Heart left ventricle (tissue), 16 donors: ENCODE results near the gene DACT2. TPM values are rescaled to one million over a fixed set of nuclear protein-coding genes. Genes with fewer than 3 reads are reported as not detected.

Source experiments
- ATAC-seq, 4 donors: fragments of 200-7000 bp; cut with Tn5 transposase; one replicate each; pipeline ENCODE4 v1.9.1; 2020 to 2022; ENCODE audit warnings: moderate library complexity in 4 of 4, mild to moderate bottlenecking in 3 of 4, moderate number of reproducible peaks in 1 of 4
- DNase-seq, 5 donors: peaks; one replicate each; pipeline ENCODE4 v3.0.0-alpha.2; 2020
- H3K27ac ChIP-seq, 12 donors: fragments of 200-600 bp; sonication (generic) in 4 of 12; one replicate each; pipeline versions ENCODE4 v1.5.0 to v1.8.0; 2016 to 2022; ENCODE audit warnings: mild to moderate bottlenecking in 2 of 12
- H3K27me3 ChIP-seq, 9 donors: fragments of 200-600 bp; sonication (generic) in 2 of 9; one replicate each; pipeline versions ENCODE4 v1.5.1 to v1.8.0; 2016 to 2022; ENCODE audit warnings: mild to moderate bottlenecking in 3 of 9
- H3K36me3 ChIP-seq, 9 donors: fragments of 200-600 bp; sonication (generic) in 2 of 9; one replicate each; pipeline versions ENCODE4 v1.5.0 to v1.8.0; 2018 to 2022; ENCODE audit warnings: mild to moderate bottlenecking in 2 of 9
- H3K4me1 ChIP-seq, 12 donors: fragments of 200-600 bp; sonication (generic) in 4 of 12; one replicate each; pipeline versions ENCODE4 v1.5.0 to v1.8.0; 2016 to 2022; ENCODE audit warnings: mild to moderate bottlenecking in 3 of 12
- H3K4me3 ChIP-seq, 12 donors: fragments of 200-600 bp; sonication (generic) in 4 of 12; one replicate each; pipeline versions ENCODE4 v1.5.0 to v1.8.0; 2017 to 2022; ENCODE audit warnings: mild to moderate bottlenecking in 9 of 12, moderate library complexity in 4 of 12
- H3K9me3 ChIP-seq, 12 donors: fragments of 200-600 bp; sonication (generic) in 4 of 12; one replicate each; pipeline versions ENCODE4 v1.5.0 to v1.8.0; 2016 to 2022; ENCODE audit warnings: mild to moderate bottlenecking in 1 of 12
- POLR2A ChIP-seq, 2 donors: fragments of 450-650 bp; IDR thresholded peaks; one replicate each; pipeline ENCODE4 v1.6.1; 2017; ENCODE audit warnings: antibody characterized with exemption in 2 of 2, mild to moderate bottlenecking in 2 of 2, moderate library complexity in 2 of 2
- WGBS, 4 donors: extraction: QIAGEN DNeasy Blood & Tissue Kit in 2 of 4; methylation state at CpG; one replicate each; pipeline versions ENCODE4 v1.1.5 to v1.1.7; 2013 to 2018; 5-methylcytosine and 5-hydroxymethylcytosine counted together
- intact Hi-C, 10 donors: fragments of 100-400 bp; cut with DNase I; formaldehyde crosslinking; loops; one replicate each; pipeline versions ENCODE4 v1.11.1 to v1.14.2; 2022
- long read RNA-seq, 3 donors: library from polyadenylated mRNA; unstranded; transcript quantifications; one replicate each; pipeline ENCODE4 v2.0.0, GENCODE V29; 2020 to 2021
- polyA plus RNA-seq, 2 donors: library from polyadenylated mRNA; stranded (reverse); fragments of 200-250 nt; gene quantifications; one replicate each; pipeline ENCODE4 v1.2.3, GENCODE V29; 2013
- total RNA-seq, 9 donors: library from RNA; depleted of rRNA in 2 of 9; stranded (reverse); fragments of >200 nt in 2 of 9; fragmentation: NEBNext Ultra II Directional in 3 of 9; extraction: Animal tissue kit (Norgen Biotek cat#: 25700) in 3 of 9; gene quantifications; one replicate each; pipeline versions ENCODE4 v1.1.0 to v1.2.4, GENCODE V29; 2016 to 2023
- TF ChIP-seq, protein P1 (sequence below), 12 donors: fragments of 200-600 bp; sonication (generic) in 4 of 12; IDR thresholded peaks; one replicate each; pipeline versions ENCODE4 v1.5.0 to v1.8.0; 2018 to 2022; ENCODE audit warnings: antibody characterized with exemption in 12 of 12, mild to moderate bottlenecking in 5 of 12
- donor health status: ischemic (EF 13 %, LVEDD 7.1; RV severe dilation, severe dysfunction).
- donor health status: healthy with polysubstance abuse.
- donor health status: DM: no; HTN: yes; CAD: no.
- donor health status: DM: no; HTN: no; CAD: no.
- donor health status: ischemic (EF 25% LVEDD 6.9; RV normal size, moderate dysfunction).
- donor health status: ischemic (EF 25% LVEDD 5.7; RV mildly dilated, moderate dysfunction).
- donor health status: healthy.
- donor health status: DM: yes; HTN: yes; CAD: no.
- donor health status: ischemic (EF 35%, LVEDD 5.7; RV mildly dilated, moderate dysfunction).
- donor health status: nonischemic (EF 11% LVEDD 7.7; RV severe dilation, severe dysfunction).
- donor health status: DM: yes; HTN: yes; CAD: no.
- donor health status: PGD.
- donor health status: ischemic (EF 29% LVEDD 5.4; RV normal size, mild dysfunction).
- donor health status: nonischemic (EF 23%, LVEDD 6.1; RV moderate dilation, normal function).

The DACT2 gene
- total RNA-seq (1 to 10 TPM in 4 of 9 donors, under 1 TPM in 5; 0.14 to 3.8 (median 0.94) TPM), polyA plus RNA-seq (under 1 TPM; 0.19 to 0.30 TPM)
- long read RNA-seq, donor 1, transcript DACT2-201 (4 exons, 2,942 nt) = major isoform, 5 of 7 reads
- long read RNA-seq, donor 1, partial matches to known transcripts = 0 of 7 reads
- long read RNA-seq, donor 1, other reads (novel, unspliced or antisense) = 2 of 7 reads
- long read RNA-seq, donor 2 = 0 reads
- long read RNA-seq, donor 3 = 0 reads

DNA sequence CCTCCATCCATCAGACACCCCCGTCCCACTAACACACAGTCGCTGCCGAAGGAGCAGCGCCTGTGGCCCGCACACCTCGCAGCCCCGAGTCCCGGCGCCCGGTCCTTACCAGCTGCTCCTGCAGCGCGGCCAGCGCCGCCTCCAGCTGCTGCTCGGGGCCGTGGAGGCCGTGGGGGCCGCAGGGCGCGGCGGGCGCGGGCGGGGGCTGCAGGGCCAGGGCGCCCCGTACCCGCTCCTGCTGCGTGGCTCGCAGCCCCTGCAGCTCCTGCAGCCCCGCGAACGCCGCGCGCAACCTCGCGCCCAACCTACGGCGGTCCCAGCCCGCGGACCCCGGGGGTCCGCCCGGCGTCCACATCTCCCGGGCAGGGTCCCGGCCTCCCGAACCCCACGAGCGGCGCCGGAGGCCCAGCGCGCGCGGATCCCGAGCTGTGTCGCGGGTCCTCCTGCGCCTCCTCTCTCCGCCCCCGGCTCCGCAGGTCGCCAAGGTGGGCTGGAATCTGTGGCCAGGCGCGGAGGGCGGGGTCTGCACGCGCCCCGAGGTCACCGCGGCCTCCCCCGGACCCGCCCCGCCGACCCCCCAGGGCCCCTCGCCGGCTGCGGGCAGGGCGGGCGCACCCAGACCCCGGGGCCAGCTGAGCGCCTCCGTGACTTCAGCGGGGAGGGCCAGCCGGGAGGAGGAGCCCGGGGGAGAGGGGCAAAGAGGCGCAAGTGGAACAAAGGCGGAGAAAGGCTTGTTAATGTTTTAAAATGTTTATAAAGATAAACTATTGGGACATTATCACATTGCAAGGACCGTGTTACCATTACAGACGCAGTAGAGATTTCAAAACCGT is at the start of gene DACT2:
Gene DACT2 (minus strand): TSS at position 499 of the 833 bp plus-strand sequence. CDS start 144 bp downstream, at position 355.
- WGBS, 4 donors = 1 to 3% (median 2%) methylated on average over 52 to 92 of the region's 92 CpGs
- Histone ChIP-seq H3K36me3 (no peaks in the 10 kb centered on the region), H3K4me1 (peaks cover 0 to 10% (median 0%) of the 10 kb centered on the region in 12 donors), H3K27me3 (peaks cover 5 to 60% (median 30%) of the 10 kb centered on the region in 9 donors), H3K9me3 (peaks cover 0 to 12% (median 0%) of the 10 kb centered on the region in 12 donors), H3K4me3 (peak within 1 kb of the TSS in 11 of 12 donors; percentile 23 to 59 (median 40)), H3K27ac (peak within 1 kb of the TSS in 4 of 12 donors; percentile 18 to 42 (median 28))
- DNase-seq = no peak
- TF ChIP-seq, protein P1, sequence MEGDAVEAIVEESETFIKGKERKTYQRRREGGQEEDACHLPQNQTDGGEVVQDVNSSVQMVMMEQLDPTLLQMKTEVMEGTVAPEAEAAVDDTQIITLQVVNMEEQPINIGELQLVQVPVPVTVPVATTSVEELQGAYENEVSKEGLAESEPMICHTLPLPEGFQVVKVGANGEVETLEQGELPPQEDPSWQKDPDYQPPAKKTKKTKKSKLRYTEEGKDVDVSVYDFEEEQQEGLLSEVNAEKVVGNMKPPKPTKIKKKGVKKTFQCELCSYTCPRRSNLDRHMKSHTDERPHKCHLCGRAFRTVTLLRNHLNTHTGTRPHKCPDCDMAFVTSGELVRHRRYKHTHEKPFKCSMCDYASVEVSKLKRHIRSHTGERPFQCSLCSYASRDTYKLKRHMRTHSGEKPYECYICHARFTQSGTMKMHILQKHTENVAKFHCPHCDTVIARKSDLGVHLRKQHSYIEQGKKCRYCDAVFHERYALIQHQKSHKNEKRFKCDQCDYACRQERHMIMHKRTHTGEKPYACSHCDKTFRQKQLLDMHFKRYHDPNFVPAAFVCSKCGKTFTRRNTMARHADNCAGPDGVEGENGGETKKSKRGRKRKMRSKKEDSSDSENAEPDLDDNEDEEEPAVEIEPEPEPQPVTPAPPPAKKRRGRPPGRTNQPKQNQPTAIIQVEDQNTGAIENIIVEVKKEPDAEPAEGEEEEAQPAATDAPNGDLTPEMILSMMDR (IDR thresholded peaks at IDR 0.05) = no peak
- TF ChIP-seq POLR2A (IDR thresholded peaks at IDR 0.05) = no peak
- ATAC-seq = peak in 2 of 4 donors; percentile 55 to 56
- intact Hi-C loops = no loop called here

DNA sequence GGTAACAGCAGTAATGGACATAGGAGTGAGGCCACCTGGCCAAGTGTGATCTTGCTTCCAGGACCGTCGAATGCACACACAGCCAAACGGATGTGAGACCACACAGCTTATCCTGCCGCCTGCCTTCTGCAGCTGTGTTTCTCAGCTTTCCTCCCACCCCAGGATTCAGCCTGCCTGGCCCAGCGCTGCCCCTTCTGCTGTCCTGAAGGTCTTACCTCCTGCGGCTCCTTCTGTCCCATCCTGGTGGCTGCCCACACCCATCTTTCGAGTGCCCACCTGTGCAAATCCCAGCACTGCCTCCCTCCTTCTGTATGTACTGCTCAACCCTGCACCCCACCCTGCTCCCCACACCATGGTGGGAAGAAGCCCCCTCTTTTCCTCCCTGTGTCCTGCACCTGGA is 49.4 kb upstream of the DACT2 start:
- intact Hi-C loops = loop anchor here in 2 of 10 donors (2.0 to 10.0 kb wide), 2 partner anchors 214 to 516 kb away; no protein-coding TSS in a partner anchor
- peaks cover 0 to 5% (median 0%) of the 10 kb centered on the region in 12 donors for H3K9me3 ChIP-seq
- peak in 1 of 5 donors; percentile 24 for DNase-seq
- no peak overlapping the region for H3K4me3 ChIP-seq
- peaks cover 0 to 9% (median 0%) of the 10 kb centered on the region in 12 donors for H3K4me1 ChIP-seq
- 59 to 86% (median 72%) methylated on average over 7 of the region's 7 CpGs for WGBS, 4 donors
- TF ChIP-seq POLR2A (IDR thresholded peaks at IDR 0.05) = no peak
- peak in 1 of 4 donors; percentile 13 for ATAC-seq
- peaks cover 0 to 22% (median 0%) of the 10 kb centered on the region in 9 donors for H3K27me3 ChIP-seq
- no peaks in the 10 kb centered on the region for H3K36me3 ChIP-seq
- H3K27ac ChIP-seq = no peak overlapping the region

DNA sequence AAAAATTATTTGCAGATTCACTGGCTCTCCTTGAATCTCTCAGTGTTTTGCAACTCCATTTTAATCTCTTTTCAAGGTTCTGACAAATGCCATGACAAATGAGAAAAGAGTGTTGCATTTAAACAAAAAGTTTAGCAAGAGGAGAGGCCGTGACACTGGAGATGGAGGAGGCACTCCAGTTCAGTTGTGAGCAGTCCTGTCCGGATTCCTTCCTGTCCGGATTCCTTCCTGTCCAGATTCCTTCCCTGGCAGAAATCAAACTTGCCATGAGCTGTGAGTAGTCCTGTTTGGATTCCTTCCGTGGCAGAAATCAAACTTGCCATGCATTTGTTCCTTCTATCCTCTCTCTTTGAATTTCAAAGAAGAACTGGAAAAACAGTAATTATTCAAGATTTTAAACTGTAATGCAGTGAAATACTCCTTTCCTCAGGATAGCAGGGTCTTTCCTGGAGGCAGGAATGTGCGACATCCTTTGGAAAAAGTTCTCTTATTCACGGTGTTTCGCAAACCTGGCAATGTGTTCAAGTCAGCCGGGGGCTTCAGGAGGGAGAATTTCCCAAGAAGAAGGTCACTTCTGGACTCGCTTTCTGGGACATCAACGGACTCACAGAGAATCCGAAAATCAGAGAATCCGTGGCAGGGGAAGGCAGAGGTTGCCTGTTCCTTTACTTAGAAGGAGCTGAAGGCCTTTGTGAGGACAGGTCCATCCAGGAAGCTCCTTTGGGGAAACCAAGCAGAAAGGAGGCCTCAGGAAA is 48.7 kb upstream of the DACT2 start:
- peaks cover 0 to 9% (median 0%) of the 10 kb centered on the region in 12 donors for H3K4me1 ChIP-seq
- TF ChIP-seq, protein P1 (IDR thresholded peaks at IDR 0.05) = no peak
- TF ChIP-seq POLR2A (IDR thresholded peaks at IDR 0.05) = no peak
- ATAC-seq (no peak), DNase-seq (peak in 1 of 5 donors; percentile 10)
- intact Hi-C loops = loop anchor here in 2 of 10 donors (2.0 to 10.0 kb wide), 2 partner anchors 213 to 517 kb away; no protein-coding TSS in a partner anchor
- H3K36me3 ChIP-seq = no peaks in the 10 kb centered on the region
- H3K27me3 ChIP-seq = peaks cover 0 to 24% (median 0%) of the 10 kb centered on the region in 9 donors
- H3K27ac ChIP-seq = peak overlapping the region in 1 of 12 donors; percentile 13
- no peak overlapping the region for H3K4me3 ChIP-seq
- WGBS, 4 donors = 57 to 64% (median 63%) methylated on average over 12 of the region's 12 CpGs
- peaks cover 0 to 5% (median 0%) of the 10 kb centered on the region in 12 donors for H3K9me3 ChIP-seq

- no peak for ATAC-seq
Measured at GRCh38 chr6:168367285-168367751, 47.7 kb upstream of the DACT2 start.

More at GRCh38 chr6:168367285-168367751, 47.7 kb upstream of the DACT2 start:
- Histone ChIP-seq H3K9me3 (peaks cover 0 to 5% (median 0%) of the 10 kb centered on the region in 12 donors), H3K36me3 (no peaks in the 10 kb centered on the region), H3K27ac (no peak overlapping the region), H3K4me3 (no peak overlapping the region), H3K27me3 (peaks cover 0 to 31% (median 3%) of the 10 kb centered on the region in 9 donors), H3K4me1 (peaks cover 0 to 9% (median 0%) of the 10 kb centered on the region in 12 donors)
- intact Hi-C loops = loop anchor here in 1 of 10 donors (10.0 kb wide), 1 partner anchor 213 kb away; no protein-coding TSS in a partner anchor
- peak in 1 of 5 donors; percentile 35 for DNase-seq
- TF ChIP-seq, protein P1 (IDR thresholded peaks at IDR 0.05) = no peak
- TF ChIP-seq POLR2A (IDR thresholded peaks at IDR 0.05) = no peak
- 63 to 69% (median 65%) methylated on average over 11 to 15 of the region's 15 CpGs for WGBS, 4 donors
